Tibial artery (tissue), 4 donors: ENCODE data around the gene CKLF.

Source experiments
- DNase-seq, 2 donors: peaks; one replicate each; pipeline ENCODE4 v3.0.0-alpha.2; 2019
- H3K27ac ChIP-seq, 2 donors: fragments of 200-600 bp; sonication (generic) in 1 of 2; 1 replicate in 1 of 2; 2 replicates in 1 of 2; pipeline ENCODE4 v1.5.1; 2018 to 2019; ENCODE audit warnings: mild to moderate bottlenecking in 1 of 2
- H3K27me3 ChIP-seq, 2 donors: fragments of 200-600 bp; sonication (generic) in 1 of 2; one replicate each; pipeline versions ENCODE4 v1.5.1 to v1.6.0; 2016 to 2019
- H3K36me3 ChIP-seq, 3 donors: fragments of 200-600 bp; sonication (generic) in 2 of 3; one replicate each; pipeline ENCODE4 v1.5.1; 2016 to 2019; ENCODE audit warnings: mild to moderate bottlenecking in 2 of 3
- H3K4me1 ChIP-seq, 4 donors: fragments of 200-600 bp; sonication (generic) in 2 of 4; 1 replicate in 3 of 4; 2 replicates in 1 of 4; pipeline ENCODE4 v1.5.1; 2016 to 2019
- H3K4me3 ChIP-seq, 2 donors: fragments of 200-600 bp; sonication (generic) in 1 of 2; 1 replicate in 1 of 2; 2 replicates in 1 of 2; pipeline ENCODE4 v1.5.1; 2018 to 2019; ENCODE audit warnings: mild to moderate bottlenecking in 2 of 2
- H3K9me3 ChIP-seq, 3 donors: fragments of 200-600 bp; sonication (generic) in 1 of 3; one replicate each; pipeline ENCODE4 v1.5.1; 2016 to 2019
- CTCF ChIP-seq, 2 experiments: fragments of 200-600 bp in 1 of 2; fragments of 450-650 bp in 1 of 2; IDR thresholded peaks; one replicate each; pipeline ENCODE4 v1.5.1; 2017 to 2019; ENCODE audit warnings: antibody characterized with exemption in 2 of 2, mild to moderate bottlenecking in 1 of 2, moderate library complexity in 1 of 2
- intact Hi-C: fragments of 100-400 bp; cut with DNase I; formaldehyde crosslinking; loops from one replicate; pipeline ENCODE4 v1.15.0; 2023; ENCODE audit warnings: low total_unique reads

Gene CKLF

DNA sequence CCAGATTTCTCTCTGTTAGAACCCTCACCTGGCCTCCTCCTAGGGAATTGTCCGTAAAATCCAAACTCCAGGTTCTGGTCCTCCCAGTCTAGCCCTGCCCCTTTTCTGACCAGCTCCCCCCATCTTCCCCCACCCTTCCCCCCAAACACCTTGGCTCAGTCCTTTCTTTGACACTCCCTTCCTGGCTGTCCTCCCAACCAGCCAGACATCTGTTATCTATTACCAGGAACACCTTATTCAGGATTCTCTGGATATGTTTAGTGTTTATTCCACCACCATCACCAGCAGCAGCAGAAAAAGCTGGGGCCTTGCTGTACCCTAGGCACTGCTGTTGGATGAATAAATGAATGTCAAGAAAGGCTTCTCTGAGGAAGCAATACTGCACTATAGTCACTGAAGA lies 48.1 kb downstream of the CKLF start:
- H3K36me3 ChIP-seq = no peaks in the 10 kb centered on the region
- peaks cover 0 to 20% (median 14%) of the 10 kb centered on the region in 4 donors for H3K4me1 ChIP-seq
- H3K9me3 ChIP-seq = no peaks in the 10 kb centered on the region
- intact Hi-C loops = loop anchor here (5.0 to 10.0 kb wide), 2 partner anchors 126 to 193 kb away; no protein-coding TSS in a partner anchor
- no peak overlapping the region for H3K4me3 ChIP-seq
- TF ChIP-seq CTCF (IDR thresholded peaks at IDR 0.05) = no peak
- no peak overlapping the region for H3K27ac ChIP-seq
- H3K27me3 ChIP-seq = peaks cover 0 to 17% of the 10 kb centered on the region in 2 donors
- DNase-seq = no peak

- Histone ChIP-seq H3K9me3 (no peaks in the 10 kb centered on the region), H3K36me3 (no peaks in the 10 kb centered on the region), H3K27ac (no peak overlapping the region), H3K27me3 (peaks cover 0 to 18% of the 10 kb centered on the region in 2 donors), H3K4me3 (no peak overlapping the region), H3K4me1 (peaks cover 0 to 28% (median 18%) of the 10 kb centered on the region in 4 donors)
- intact Hi-C loops = loop anchor here (5.0 to 10.0 kb wide), 2 partner anchors 127 to 194 kb away; no protein-coding TSS in a partner anchor
- TF ChIP-seq CTCF (IDR thresholded peaks at IDR 0.05) = no peak
- DNase-seq = no peak
These were observed 49.1 kb downstream of the CKLF start for GRCh38 chr16:66601471-66601870.

- peak overlapping the region; percentile 56 to 65 for H3K4me3 ChIP-seq
- no peak for TF ChIP-seq CTCF (IDR thresholded peaks at IDR 0.05)
- intact Hi-C loops = loop anchor here (5.0 to 10.0 kb wide), 2 partner anchors 129 to 196 kb away; no protein-coding TSS in a partner anchor
- DNase-seq = peak in 1 of 2 donors; percentile 62
- H3K27me3 ChIP-seq = peaks cover 0 to 18% of the 10 kb centered on the region in 2 donors
- H3K9me3 ChIP-seq = no peaks in the 10 kb centered on the region
- peak overlapping the region; percentile 68 to 78 for H3K27ac ChIP-seq
- peaks cover 0 to 35% (median 22%) of the 10 kb centered on the region in 4 donors for H3K4me1 ChIP-seq
- H3K36me3 ChIP-seq = no peaks in the 10 kb centered on the region
These were observed 51.4 kb downstream of the CKLF start for GRCh38 chr16:66603537-66604375.

- peak; percentile 65 to 76 for TF ChIP-seq CTCF (IDR thresholded peaks at IDR 0.05)
- DNase-seq = peak; percentile 50 to 74
- peak within 1 kb of the TSS; percentile 56 to 65 for H3K4me3 ChIP-seq
- peaks cover 0 to 18% of the 10 kb centered on the region in 2 donors for H3K27me3 ChIP-seq
- H3K9me3 ChIP-seq = no peaks in the 10 kb centered on the region
- peaks cover 0 to 3% (median 1%) of the 10 kb centered on the region in 3 donors for H3K36me3 ChIP-seq
- intact Hi-C loops = loop anchor here (5.0 to 10.0 kb wide), 4 partner anchors 130 to 263 kb away; partner anchors contain the start of gene DYNC1LI2
- peak within 1 kb of the TSS; percentile 68 to 78 for H3K27ac ChIP-seq
- peaks cover 0 to 41% (median 28%) of the 10 kb centered on the region in 4 donors for H3K4me1 ChIP-seq
These were observed 52.2 kb downstream of the CKLF start, which contains the start of gene CMTM3 for GRCh38 chr16:66604376-66605176. TSS of gene CMTM3 (plus strand) at chr16:66604704. CDS start at chr16:66604806, 102 bp downstream.
